HFFc6 (cell line): Measurements from ENCODE around the gene REPIN1. TPM values are rescaled to one million over a fixed set of nuclear protein-coding genes. Genes with fewer than 3 reads are reported as not detected.

Experiments used
- DNase-seq: peaks from one replicate; pipeline ENCODE4 v3.0.0-alpha.2; 2018
- H3K27ac Mint-ChIP-seq: 2 replicates; pipeline ENCODE4 v1.8.0; 2020; ENCODE audit warnings: mild to moderate bottlenecking, mixed read lengths
- H3K27me3 Mint-ChIP-seq: 2 replicates; pipeline ENCODE4 v1.8.0; 2021; ENCODE audit warnings: mild to moderate bottlenecking, moderate library complexity, mixed read lengths; ENCODE audit not compliant: insufficient read depth
- H3K36me3 Mint-ChIP-seq: 2 replicates; pipeline ENCODE4 v1.8.0; 2021; ENCODE audit warnings: low read depth, mixed read lengths
- H3K4me1 Mint-ChIP-seq: 2 replicates; pipeline ENCODE4 v1.8.0; 2020; ENCODE audit warnings: low read depth, mixed read lengths
- H3K4me3 Mint-ChIP-seq: 2 replicates; pipeline ENCODE4 v1.8.0; 2020; ENCODE audit warnings: mild to moderate bottlenecking, moderate library complexity, mixed read lengths
- H3K9me3 Mint-ChIP-seq: 2 replicates; pipeline ENCODE4 v1.8.0; 2020; ENCODE audit warnings: mild to moderate bottlenecking, mixed read lengths
- total RNA-seq, 6 experiments: library from RNA; stranded (reverse); fragmentation: NEBNext Ultra II Directional; extraction: Animal tissue kit (Norgen Biotek cat#: 25700); gene quantifications; 2 replicates in 1 of 6; 3 replicates in 5 of 6; pipeline ENCODE4 v1.2.3, GENCODE V29; 2021
- TF ChIP-seq, protein P1 (sequence below): fragments of 200-600 bp; sonication (generic); IDR thresholded peaks from 2 replicates; pipeline ENCODE4 v1.5.0; 2021; ENCODE audit warnings: antibody characterized with exemption, mild to moderate bottlenecking

REPIN1 gene
- total RNA-seq, 6 experiments from 2014 or later, result 68.8 to 78.3 (median 75.5) TPM

DNA sequence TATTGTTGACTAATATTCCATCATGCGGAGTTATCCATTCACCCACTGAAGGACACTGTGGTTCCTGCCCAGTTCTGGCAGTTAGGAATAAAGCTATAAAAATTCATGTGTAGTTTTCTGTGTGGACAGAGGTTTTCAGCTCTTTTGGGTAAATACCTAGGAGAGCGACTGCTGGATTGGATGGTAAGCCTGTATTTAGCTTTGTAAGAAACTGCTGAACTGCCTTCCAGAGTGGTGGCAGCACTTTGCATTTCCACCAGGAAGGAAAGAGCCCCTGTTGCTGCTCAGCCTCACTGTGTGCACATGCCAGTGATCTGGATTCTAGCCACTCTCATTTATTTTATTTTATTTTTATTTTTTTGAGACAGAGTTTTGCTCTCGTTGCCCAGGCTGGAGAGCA lies 24.7 kb downstream of the REPIN1 start:
- DNase-seq, result no peak
- Mint-ChIP-seq H3K9me3 (no peaks in the 10 kb centered on the region), H3K27me3 (peaks cover 2% of the 10 kb centered on the region; the same call in 1 of the 2 replicates), H3K27ac (no peak overlapping the region), H3K36me3 (peaks cover 7% of the 10 kb centered on the region), H3K4me1 (peaks cover 39% of the 10 kb centered on the region), H3K4me3 (no peak overlapping the region)
- TF ChIP-seq, protein P1, sequence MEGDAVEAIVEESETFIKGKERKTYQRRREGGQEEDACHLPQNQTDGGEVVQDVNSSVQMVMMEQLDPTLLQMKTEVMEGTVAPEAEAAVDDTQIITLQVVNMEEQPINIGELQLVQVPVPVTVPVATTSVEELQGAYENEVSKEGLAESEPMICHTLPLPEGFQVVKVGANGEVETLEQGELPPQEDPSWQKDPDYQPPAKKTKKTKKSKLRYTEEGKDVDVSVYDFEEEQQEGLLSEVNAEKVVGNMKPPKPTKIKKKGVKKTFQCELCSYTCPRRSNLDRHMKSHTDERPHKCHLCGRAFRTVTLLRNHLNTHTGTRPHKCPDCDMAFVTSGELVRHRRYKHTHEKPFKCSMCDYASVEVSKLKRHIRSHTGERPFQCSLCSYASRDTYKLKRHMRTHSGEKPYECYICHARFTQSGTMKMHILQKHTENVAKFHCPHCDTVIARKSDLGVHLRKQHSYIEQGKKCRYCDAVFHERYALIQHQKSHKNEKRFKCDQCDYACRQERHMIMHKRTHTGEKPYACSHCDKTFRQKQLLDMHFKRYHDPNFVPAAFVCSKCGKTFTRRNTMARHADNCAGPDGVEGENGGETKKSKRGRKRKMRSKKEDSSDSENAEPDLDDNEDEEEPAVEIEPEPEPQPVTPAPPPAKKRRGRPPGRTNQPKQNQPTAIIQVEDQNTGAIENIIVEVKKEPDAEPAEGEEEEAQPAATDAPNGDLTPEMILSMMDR, result no peak

- no peaks in the 10 kb centered on the region for H3K36me3 Mint-ChIP-seq
- TF ChIP-seq, protein P1, result no peak
- H3K27me3 Mint-ChIP-seq, result peaks cover 2% of the 10 kb centered on the region; the same call in 1 of the 2 replicates
- no peak overlapping the region for H3K27ac Mint-ChIP-seq
- no peak for DNase-seq
- peaks cover 56% of the 10 kb centered on the region for H3K4me1 Mint-ChIP-seq
- no peaks in the 10 kb centered on the region for H3K9me3 Mint-ChIP-seq
- H3K4me3 Mint-ChIP-seq, result no peak overlapping the region
These were observed 27.8 kb downstream of the REPIN1 start for GRCh38 chr7:150396426-150396825.

GRCh38 chr7:150396851-150397260 lies 28.2 kb downstream of the REPIN1 start:
- Mint-ChIP-seq H3K9me3 (no peaks in the 10 kb centered on the region), H3K4me1 (peaks cover 54% of the 10 kb centered on the region), H3K36me3 (no peaks in the 10 kb centered on the region), H3K27ac (no peak overlapping the region), H3K27me3 (peaks cover 2% of the 10 kb centered on the region; the same call in 1 of the 2 replicates), H3K4me3 (no peak overlapping the region)
- DNase-seq, result no peak
- TF ChIP-seq, protein P1, result no peak

- H3K27ac Mint-ChIP-seq, result no peak overlapping the region
These were observed 28.9 kb downstream of the REPIN1 start for GRCh38 chr7:150397346-150398107.

GRCh38 chr7:150398108-150398964 lies 29.7 kb downstream of the REPIN1 start:
- peaks cover 40% of the 10 kb centered on the region for H3K4me1 Mint-ChIP-seq
- DNase-seq, result no peak

More at GRCh38 chr7:150397346-150398107, 28.9 kb downstream of the REPIN1 start:
- Mint-ChIP-seq H3K4me3 (no peak overlapping the region), H3K9me3 (no peaks in the 10 kb centered on the region), H3K36me3 (no peaks in the 10 kb centered on the region), H3K27me3 (peaks cover 2% of the 10 kb centered on the region; the same call in 1 of the 2 replicates), H3K4me1 (peaks cover 47% of the 10 kb centered on the region)
- DNase-seq, result no peak
- TF ChIP-seq, protein P1, result no peak

More at GRCh38 chr7:150398108-150398964, 29.7 kb downstream of the REPIN1 start:
- H3K9me3 Mint-ChIP-seq, result no peaks in the 10 kb centered on the region
- peaks cover 2% of the 10 kb centered on the region; the same call in 1 of the 2 replicates for H3K27me3 Mint-ChIP-seq
- no peaks in the 10 kb centered on the region for H3K36me3 Mint-ChIP-seq
- no peak overlapping the region for H3K4me3 Mint-ChIP-seq
- H3K27ac Mint-ChIP-seq, result no peak overlapping the region
- TF ChIP-seq, protein P1, result no peak
